WI38 (cell line): ENCODE data around the gene DEFB116.
"Not testable (repeated sequence)": the region's sequence is repeated elsewhere in the genome, so short reads cannot be mapped to it uniquely, and the experiment has no call there.

Source experiments
- H3K4me3 ChIP-seq: 2 replicates; pipeline ENCODE4 v1.5.1; 2011; ENCODE audit warnings: low read depth, mild to moderate bottlenecking, control low read depth, low read length
- CTCF ChIP-seq: IDR thresholded peaks from 2 replicates; pipeline ENCODE4 v1.5.1; 2012; ENCODE audit warnings: low read depth, mild to moderate bottlenecking, control low read depth, low read length

DEFB116 gene

DNA sequence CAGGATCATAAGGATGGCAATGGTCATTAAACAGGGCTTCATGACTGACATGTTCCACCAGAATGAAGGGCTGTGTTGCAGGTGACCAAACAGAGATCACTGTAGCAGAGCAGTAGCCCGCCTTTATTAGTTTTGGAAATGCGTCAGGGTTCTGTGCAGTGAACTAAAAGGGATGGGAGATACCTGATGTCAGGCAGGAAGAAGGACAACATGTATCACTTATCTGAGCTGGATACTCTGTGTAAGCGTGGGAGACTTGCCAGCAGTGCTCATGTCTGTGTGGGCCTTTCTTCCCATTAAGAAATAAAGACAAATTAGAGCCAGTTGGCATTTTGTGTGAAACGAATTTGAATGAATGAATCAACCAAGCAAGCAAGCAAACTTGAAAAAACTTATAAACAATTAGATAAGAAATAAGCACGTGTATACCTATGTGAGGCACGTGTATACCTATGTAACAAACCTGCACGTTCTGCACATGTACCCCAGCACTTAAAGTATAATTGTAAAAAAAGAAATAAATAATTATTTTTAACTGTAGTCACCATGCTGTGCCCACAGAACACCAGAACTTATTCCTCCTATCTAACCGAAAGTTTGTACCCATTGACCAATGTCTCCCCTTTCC, at the start of gene DEFB116:
Gene DEFB116, minus strand, starts transcription at position 51 of the 628 bp plus-strand sequence. Its CDS starts 0 bp downstream, at position 51.
- H3K4me3 ChIP-seq: no peak within 1 kb of the TSS
- no peak for TF ChIP-seq CTCF

DNA sequence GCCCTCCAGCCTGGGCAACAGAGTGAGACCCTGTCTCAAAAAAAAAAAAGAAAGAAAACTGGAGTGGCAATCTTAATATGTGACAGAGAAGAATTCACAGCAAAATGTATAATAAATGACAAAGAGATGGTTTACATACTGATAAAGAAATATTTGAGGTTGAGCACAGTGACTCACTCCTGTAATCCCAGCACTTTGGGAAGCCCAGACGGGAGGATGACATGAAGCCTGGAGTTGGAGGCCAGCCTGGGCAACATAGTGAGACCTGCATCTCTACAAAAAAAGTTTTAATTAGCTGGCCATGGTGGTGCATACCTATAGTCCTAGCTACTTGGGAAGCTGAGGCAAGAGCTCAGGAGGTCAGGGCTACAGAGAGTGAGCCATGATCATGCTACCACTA, 47.6 kb upstream of the DEFB116 start:
- TF ChIP-seq CTCF: no peak

GRCh38 chr20:31341470-31341869, 33.1 kb upstream of the DEFB116 start:
- H3K4me3 ChIP-seq: no peak overlapping the region
- no peak for TF ChIP-seq CTCF

More for the DNA sequence above, 47.6 kb upstream of the DEFB116 start:
- H3K4me3 ChIP-seq: no peak overlapping the region

GRCh38 chr20:31330893-31331292, 22.5 kb upstream of the DEFB116 start:
- TF ChIP-seq CTCF: no peak
- H3K4me3 ChIP-seq: no peak overlapping the region

- TF ChIP-seq CTCF: no peak
Observed at GRCh38 chr20:31322504-31322903, 14.1 kb upstream of the DEFB116 start.

GRCh38 chr20:31284964-31285363, 23.4 kb downstream of the DEFB116 start:
- H3K4me3 ChIP-seq: not testable (repeated sequence)

More at GRCh38 chr20:31322504-31322903, 14.1 kb upstream of the DEFB116 start:
- no peak overlapping the region for H3K4me3 ChIP-seq

DNA sequence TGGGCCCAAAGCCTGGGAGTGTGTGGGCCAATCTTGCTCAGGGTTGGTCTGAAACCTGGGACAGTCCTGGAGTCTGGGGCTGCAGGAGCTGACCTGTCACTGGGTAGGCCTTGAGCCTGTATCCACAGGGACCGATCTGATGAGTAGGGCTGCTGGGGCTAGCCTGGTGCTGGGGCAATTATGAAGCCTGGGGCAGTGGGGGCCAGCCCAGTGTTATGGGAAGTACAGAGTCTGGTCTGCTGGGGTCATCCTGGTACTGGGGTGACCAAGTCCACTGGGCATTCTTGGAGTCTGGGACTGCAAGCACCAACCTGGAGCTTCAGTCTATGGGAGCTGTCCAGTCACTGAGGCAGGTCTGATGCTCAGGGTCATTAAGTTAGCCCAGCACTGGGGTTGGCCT, 30.2 kb downstream of the DEFB116 start:
- TF ChIP-seq CTCF: no peak
- no peak overlapping the region for H3K4me3 ChIP-seq

DNA sequence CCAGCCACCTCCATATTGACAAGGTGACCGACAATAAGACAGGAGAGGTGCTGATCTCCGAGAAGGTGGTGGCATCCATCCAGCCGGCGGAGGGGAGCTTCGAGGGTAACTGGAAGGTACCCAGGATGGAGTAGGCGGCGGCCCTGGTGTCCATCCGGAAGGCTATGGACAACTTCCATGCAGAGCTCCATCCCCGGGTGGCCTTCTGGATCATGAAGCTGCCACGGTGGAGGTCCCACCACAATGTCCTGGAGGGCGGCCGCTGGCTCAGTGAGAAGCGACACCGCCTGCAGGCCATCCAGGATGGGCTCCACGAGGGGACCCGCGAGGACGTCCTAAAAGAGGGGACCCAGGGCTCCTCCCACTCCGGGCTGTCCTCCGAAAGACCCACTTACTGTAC, 33.9 kb downstream of the DEFB116 start:
- no peak for TF ChIP-seq CTCF
- H3K4me3 ChIP-seq: no peak overlapping the region
